ENCODE data around the gene LTBP2. TPM values are rescaled to one million over a fixed set of nuclear protein-coding genes. Genes with fewer than 3 reads are reported as not detected.

The LTBP2 gene
- total RNA-seq, 1 donor from 2014 or later: 6.6 TPM

DNA sequence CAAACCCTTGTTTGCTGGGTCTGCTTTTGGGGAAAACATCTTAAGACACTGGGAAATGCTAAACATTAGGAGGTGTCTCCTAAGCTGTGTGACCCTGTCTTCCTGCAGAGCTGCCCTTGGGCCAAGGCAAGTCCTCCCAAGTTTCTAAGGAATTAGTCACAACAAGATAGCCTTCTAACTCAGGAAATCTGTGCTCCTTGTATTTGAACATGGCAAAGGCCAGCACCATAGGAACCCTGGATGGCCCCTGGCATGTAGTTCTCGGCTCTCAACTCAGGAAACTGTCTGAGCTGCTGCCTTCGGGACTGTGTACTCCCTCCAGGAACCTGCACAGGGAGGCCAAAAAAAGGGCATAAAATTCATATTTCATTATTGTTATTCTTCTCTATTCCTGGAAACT lies 37.6 kb upstream of the LTBP2 start:
- TF ChIP-seq CTCF (IDR thresholded peaks at IDR 0.05; ENCODE audit: insufficient read depth, low read length, severe bottlenecking): no peak
- H3K4me3 ChIP-seq (ENCODE audit: low read depth, low read length): no peak overlapping the region
- peak; percentile 61 for DNase-seq (ENCODE audit: low read depth)

GRCh38 chr14:74649167-74649566 lies 37.1 kb upstream of the LTBP2 start:
- H3K27me3 ChIP-seq (ENCODE audit: control insufficient read depth, insufficient read depth, low read length): no peaks in the 10 kb centered on the region
- no peak for TF ChIP-seq CTCF (IDR thresholded peaks at IDR 0.05; ENCODE audit: insufficient read depth, low read length, severe bottlenecking)
- H3K4me3 ChIP-seq (ENCODE audit: low read depth, low read length): no peak overlapping the region
- FAIRE-seq: no peak
- no peak for DNase-seq (ENCODE audit: low read depth)
- H3K36me3 ChIP-seq (ENCODE audit: control insufficient read depth, insufficient read depth, low read length): no peaks in the 10 kb centered on the region

More for the DNA sequence above, 37.6 kb upstream of the LTBP2 start:
- no peaks in the 10 kb centered on the region for H3K27me3 ChIP-seq (ENCODE audit: control insufficient read depth, insufficient read depth, low read length)
- FAIRE-seq: no peak
- H3K36me3 ChIP-seq (ENCODE audit: control insufficient read depth, insufficient read depth, low read length): no peaks in the 10 kb centered on the region

DNA sequence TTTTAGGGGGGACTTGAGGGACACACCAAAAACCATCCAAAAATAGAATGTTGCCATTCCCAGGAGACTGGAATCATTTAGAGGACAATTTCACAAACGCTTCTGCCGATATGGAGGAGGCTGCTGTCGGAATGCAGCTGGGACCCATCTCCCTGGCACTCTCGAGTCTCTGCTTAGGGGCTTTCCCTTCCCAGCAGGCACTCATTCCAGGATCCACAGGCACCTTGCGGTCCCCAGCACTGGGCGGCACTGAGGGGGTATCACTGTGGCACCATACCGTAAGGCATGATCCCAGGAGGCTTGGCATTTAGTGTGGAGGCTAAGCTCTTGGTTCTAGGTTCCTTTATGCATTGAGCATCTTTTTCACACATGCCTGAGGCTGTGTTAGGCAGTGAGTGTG lies 36.6 kb upstream of the LTBP2 start:
- H3K4me3 ChIP-seq (ENCODE audit: low read depth, low read length): no peak overlapping the region
- no peaks in the 10 kb centered on the region for H3K36me3 ChIP-seq (ENCODE audit: control insufficient read depth, insufficient read depth, low read length)
- H3K27me3 ChIP-seq (ENCODE audit: control insufficient read depth, insufficient read depth, low read length): no peaks in the 10 kb centered on the region
- TF ChIP-seq CTCF (IDR thresholded peaks at IDR 0.05; ENCODE audit: insufficient read depth, low read length, severe bottlenecking): no peak
- DNase-seq (ENCODE audit: low read depth) (no peak), FAIRE-seq (peak; percentile 18)

DNA sequence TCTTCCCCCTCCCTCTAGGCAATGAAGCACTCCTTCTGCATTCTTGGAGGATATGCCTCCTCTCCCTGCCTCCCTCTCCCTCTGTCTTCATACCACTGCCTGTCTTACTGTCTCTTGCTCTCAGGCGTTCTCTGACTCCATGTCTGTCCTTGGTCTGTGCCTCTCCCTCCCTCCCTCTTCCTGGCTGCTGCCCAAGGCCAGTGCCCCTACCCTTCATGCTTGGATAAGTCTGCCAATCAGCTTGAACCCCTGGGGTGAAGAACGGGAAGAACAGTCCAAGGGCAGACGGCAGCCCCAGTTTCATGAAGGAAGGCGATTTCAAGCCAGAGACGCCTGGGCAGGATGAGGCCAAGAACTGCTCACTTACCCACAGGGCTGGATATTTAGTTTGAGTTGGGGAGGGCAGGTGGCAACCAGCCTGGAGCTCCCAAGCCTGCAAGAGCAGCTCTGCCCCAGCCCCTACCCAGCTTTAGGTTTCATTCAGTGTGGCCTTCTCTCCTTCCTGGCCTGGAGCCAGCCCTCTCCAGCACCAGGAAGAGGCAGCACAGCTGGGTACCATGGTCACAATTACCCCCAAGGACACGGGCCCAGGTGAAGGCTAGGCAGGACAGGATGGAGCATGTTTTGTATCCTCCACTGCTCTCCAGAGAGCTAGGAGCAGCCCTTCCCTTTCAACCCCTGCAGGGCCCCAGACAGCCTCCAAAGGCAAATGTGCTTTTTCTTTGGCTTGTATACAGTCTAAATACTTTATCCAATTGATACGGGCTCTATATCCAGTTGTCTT lies 35.8 kb upstream of the LTBP2 start:
- FAIRE-seq: no peak
- no peak overlapping the region for H3K4me3 ChIP-seq (ENCODE audit: low read depth, low read length)
- H3K36me3 ChIP-seq (ENCODE audit: control insufficient read depth, insufficient read depth, low read length): no peaks in the 10 kb centered on the region
- peak; percentile 73 for DNase-seq (ENCODE audit: low read depth)
- TF ChIP-seq CTCF (IDR thresholded peaks at IDR 0.05; ENCODE audit: insufficient read depth, low read length, severe bottlenecking): no peak
- no peaks in the 10 kb centered on the region for H3K27me3 ChIP-seq (ENCODE audit: control insufficient read depth, insufficient read depth, low read length)

- DNase-seq (ENCODE audit: low read depth) (no peak), FAIRE-seq (no peak)
- Histone ChIP-seq H3K4me3 (ENCODE audit: low read depth, low read length) (no peak overlapping the region), H3K27me3 (ENCODE audit: control insufficient read depth, insufficient read depth, low read length) (no peaks in the 10 kb centered on the region), H3K36me3 (ENCODE audit: control insufficient read depth, insufficient read depth, low read length) (no peaks in the 10 kb centered on the region)
- no peak for TF ChIP-seq CTCF (IDR thresholded peaks at IDR 0.05; ENCODE audit: insufficient read depth, low read length, severe bottlenecking)
These were observed 35.1 kb upstream of the LTBP2 start for GRCh38 chr14:74647061-74647677.

Data from bronchial epithelial cell (primary cell).